Adrenal gland (tissue), 12 donors: ENCODE measurements around the gene TP53TG5. TPM values are rescaled to one million over a fixed set of nuclear protein-coding genes. Genes with fewer than 3 reads are reported as not detected.
A peak's percentile ranks its signal among the peaks of the same experiment; 100 is the strongest.

Experiments used
- DNase-seq, 7 donors: peaks; one replicate each; pipeline ENCODE4 v3.0.0-alpha.2; 2019 to 2020
- H3K27ac ChIP-seq, 5 donors: fragments of 200-600 bp; sonication (generic) in 4 of 5; 1 replicate in 3 of 5; 2 replicates in 2 of 5; pipeline versions ENCODE4 v1.5.1 to v1.8.0; 2016 to 2020; ENCODE audit warnings: mild to moderate bottlenecking in 1 of 5
- H3K27me3 ChIP-seq: fragments of 200-600 bp; 2 replicates; pipeline ENCODE4 v1.8.0; 2021
- H3K36me3 ChIP-seq, 2 donors: fragments of 200-600 bp; replicated peaks in 1 of 2; 1 replicate in 1 of 2; 2 replicates in 1 of 2; pipeline versions ENCODE4 v1.5.1 to v1.8.0; 2018 to 2022
- H3K4me1 ChIP-seq, 2 donors: fragments of 200-600 bp; replicated peaks in 1 of 2; 1 replicate in 1 of 2; 2 replicates in 1 of 2; pipeline versions ENCODE4 v1.5.1 to v1.8.0; 2018 to 2021
- H3K4me3 ChIP-seq, 4 donors: fragments of 200-600 bp; sonication (generic) in 3 of 4; one replicate each; pipeline ENCODE4 v1.5.1; 2016 to 2018
- H3K9me3 ChIP-seq, 3 donors: fragments of 200-600 bp; sonication (generic) in 1 of 3; replicated peaks in 1 of 3; 1 replicate in 2 of 3; 2 replicates in 1 of 3; pipeline versions ENCODE4 v1.5.1 to v1.8.0; 2016 to 2021
- POLR2A ChIP-seq, 2 donors: fragments of 450-650 bp; IDR thresholded peaks; one replicate each; pipeline ENCODE4 v1.6.1; 2017; ENCODE audit warnings: antibody characterized with exemption in 2 of 2, mild to moderate bottlenecking in 2 of 2, moderate library complexity in 1 of 2
- WGBS, 4 donors: extraction: QIAGEN DNeasy Blood & Tissue Kit in 2 of 4; methylation state at CpG; one replicate each; pipeline versions ENCODE4 v1.1.5 to v1.1.7; 2013 to 2017; 5-methylcytosine and 5-hydroxymethylcytosine counted together
- intact Hi-C, 2 donors: fragments of 100-400 bp; cut with DNase I; formaldehyde crosslinking; loops; one replicate each; pipeline versions ENCODE4 v1.14.1 to v1.15.0; 2022 to 2023
- polyA plus RNA-seq, 3 donors: library from polyadenylated mRNA; stranded (reverse); fragments of 200-250 nt in 2 of 3; fragments of 350-450 nt in 1 of 3; fragmentation: Illumina TruSeq in 1 of 3; extraction: RNeasy Lipid Tissue Mini Kit (QIAGEN cat#74804) in 1 of 3; gene quantifications; one replicate each; pipeline ENCODE4 v1.2.3, GENCODE V29; 2013 to 2014
- total RNA-seq, 9 donors: library from RNA; depleted of rRNA in 4 of 9; stranded (reverse); fragments of >200 nt in 4 of 9; fragments of 120-200 nt in 1 of 9; fragmentation: NEBNext Ultra II Directional in 1 of 9; extraction: Animal tissue kit (Norgen Biotek cat#: 25700) in 1 of 9; gene quantifications; one replicate each; pipeline versions ENCODE4 v1.1.0 to v1.2.4, GENCODE V29; 2013 to 2023
- TF ChIP-seq, protein P1 (sequence below), 6 experiments: fragments of 450-650 bp in 4 of 6; fragments of 200-600 bp in 2 of 6; sonication (generic) in 1 of 6; IDR thresholded peaks; 1 replicate in 5 of 6; 2 replicates in 1 of 6; pipeline versions ENCODE4 v1.5.1 to v1.8.0; 2016 to 2021; ENCODE audit warnings: antibody characterized with exemption in 6 of 6, mild to moderate bottlenecking in 2 of 6, moderate library complexity in 1 of 6
- donor health status: healthy with polysubstance abuse.
- donor health status: Bipolar disorder and iron deficiency.
- donor health status: DM: yes; HTN: yes; CAD: no.
- donor health status: DM: no; HTN: no; CAD: no.
- donor health status: DM: no; HTN: no; CAD: no.
- donor health status: DM: yes; HTN: yes; CAD: no.

TP53TG5 gene
- total and polyA plus RNA-seq, 12 donors: 0.24 to 0.78 (median 0.49) TPM; not detected in 8

DNA sequence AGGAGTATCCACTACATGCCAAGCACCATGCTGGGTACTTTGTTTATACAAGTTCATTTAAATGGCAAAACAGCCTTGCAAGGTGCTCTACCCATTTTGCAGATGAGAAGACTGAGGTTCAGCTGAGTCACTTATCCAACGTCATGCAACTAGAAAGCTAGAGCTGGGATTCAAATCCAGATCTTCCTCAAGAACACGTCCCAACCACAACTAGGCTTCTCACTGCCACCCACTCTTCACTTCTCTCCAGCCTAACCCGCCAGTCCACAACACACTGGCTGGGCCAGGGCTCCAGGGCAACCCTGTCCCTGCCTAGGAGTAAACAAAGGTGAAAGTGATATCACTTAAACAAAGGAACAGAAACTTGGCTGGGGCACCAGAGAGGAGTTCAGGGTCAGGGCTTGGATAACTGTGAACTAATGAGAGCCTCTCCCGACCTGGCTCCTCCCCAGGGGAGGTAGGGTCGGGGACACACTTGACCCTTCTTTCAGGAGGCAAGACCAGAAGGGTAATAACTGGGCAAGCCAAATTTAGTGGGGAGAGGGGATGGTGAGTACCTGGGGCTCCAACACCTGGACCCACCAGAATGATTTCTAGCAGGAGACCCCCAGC, 37.8 kb downstream of the TP53TG5 start:
- peak in 6 of 7 donors; percentile 56 to 80 (median 67) for DNase-seq
- Histone ChIP-seq H3K27ac (peak overlapping the region; percentile 87 to 98 (median 94)), H3K4me3 (no peak overlapping the region), H3K36me3 (peaks cover 0 to 4% of the 10 kb centered on the region in 2 donors), H3K27me3 (no peaks in the 10 kb centered on the region), H3K4me1 (peaks cover 94 to 97% of the 10 kb centered on the region in 2 donors), H3K9me3 (no peaks in the 10 kb centered on the region)
- intact Hi-C loops: no loop called here
- 28 to 45% (median 42%) methylated on average over 5 of the region's 5 CpGs for WGBS, 4 donors
- TF ChIP-seq POLR2A (IDR thresholded peaks at IDR 0.05): no peak
- TF ChIP-seq, protein P1, sequence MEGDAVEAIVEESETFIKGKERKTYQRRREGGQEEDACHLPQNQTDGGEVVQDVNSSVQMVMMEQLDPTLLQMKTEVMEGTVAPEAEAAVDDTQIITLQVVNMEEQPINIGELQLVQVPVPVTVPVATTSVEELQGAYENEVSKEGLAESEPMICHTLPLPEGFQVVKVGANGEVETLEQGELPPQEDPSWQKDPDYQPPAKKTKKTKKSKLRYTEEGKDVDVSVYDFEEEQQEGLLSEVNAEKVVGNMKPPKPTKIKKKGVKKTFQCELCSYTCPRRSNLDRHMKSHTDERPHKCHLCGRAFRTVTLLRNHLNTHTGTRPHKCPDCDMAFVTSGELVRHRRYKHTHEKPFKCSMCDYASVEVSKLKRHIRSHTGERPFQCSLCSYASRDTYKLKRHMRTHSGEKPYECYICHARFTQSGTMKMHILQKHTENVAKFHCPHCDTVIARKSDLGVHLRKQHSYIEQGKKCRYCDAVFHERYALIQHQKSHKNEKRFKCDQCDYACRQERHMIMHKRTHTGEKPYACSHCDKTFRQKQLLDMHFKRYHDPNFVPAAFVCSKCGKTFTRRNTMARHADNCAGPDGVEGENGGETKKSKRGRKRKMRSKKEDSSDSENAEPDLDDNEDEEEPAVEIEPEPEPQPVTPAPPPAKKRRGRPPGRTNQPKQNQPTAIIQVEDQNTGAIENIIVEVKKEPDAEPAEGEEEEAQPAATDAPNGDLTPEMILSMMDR (IDR thresholded peaks at IDR 0.05): no peak

- Histone ChIP-seq H3K9me3 (no peaks in the 10 kb centered on the region), H3K4me1 (peaks cover 89 to 92% of the 10 kb centered on the region in 2 donors), H3K27ac (peak overlapping the region; percentile 87 to 98 (median 94)), H3K4me3 (no peak overlapping the region), H3K27me3 (no peaks in the 10 kb centered on the region), H3K36me3 (peaks cover 0 to 9% of the 10 kb centered on the region in 2 donors)
- intact Hi-C loops: no loop called here
- no peak for DNase-seq
- WGBS, 4 donors: 64 to 77% (median 74%) methylated on average over 2 of the region's 2 CpGs
- TF ChIP-seq POLR2A (IDR thresholded peaks at IDR 0.05): no peak
- TF ChIP-seq, protein P1 (IDR thresholded peaks at IDR 0.05): no peak
Measured at GRCh38 chr20:45339799-45340198, 38.3 kb downstream of the TP53TG5 start.

GRCh38 chr20:45339084-45339483, 39.0 kb downstream of the TP53TG5 start:
- peaks cover 0 to 11% of the 10 kb centered on the region in 2 donors for H3K36me3 ChIP-seq
- peak overlapping the region; percentile 87 to 98 (median 94) for H3K27ac ChIP-seq
- intact Hi-C loops: no loop called here
- no peak for DNase-seq
- WGBS, 4 donors: 76 to 88% (median 78%) methylated on average over 6 of the region's 6 CpGs
- no peaks in the 10 kb centered on the region for H3K9me3 ChIP-seq
- no peak for TF ChIP-seq POLR2A (IDR thresholded peaks at IDR 0.05)
- TF ChIP-seq, protein P1 (IDR thresholded peaks at IDR 0.05): no peak
- no peak overlapping the region for H3K4me3 ChIP-seq
- peaks cover 83 to 85% of the 10 kb centered on the region in 2 donors for H3K4me1 ChIP-seq
- H3K27me3 ChIP-seq: no peaks in the 10 kb centered on the region

DNA sequence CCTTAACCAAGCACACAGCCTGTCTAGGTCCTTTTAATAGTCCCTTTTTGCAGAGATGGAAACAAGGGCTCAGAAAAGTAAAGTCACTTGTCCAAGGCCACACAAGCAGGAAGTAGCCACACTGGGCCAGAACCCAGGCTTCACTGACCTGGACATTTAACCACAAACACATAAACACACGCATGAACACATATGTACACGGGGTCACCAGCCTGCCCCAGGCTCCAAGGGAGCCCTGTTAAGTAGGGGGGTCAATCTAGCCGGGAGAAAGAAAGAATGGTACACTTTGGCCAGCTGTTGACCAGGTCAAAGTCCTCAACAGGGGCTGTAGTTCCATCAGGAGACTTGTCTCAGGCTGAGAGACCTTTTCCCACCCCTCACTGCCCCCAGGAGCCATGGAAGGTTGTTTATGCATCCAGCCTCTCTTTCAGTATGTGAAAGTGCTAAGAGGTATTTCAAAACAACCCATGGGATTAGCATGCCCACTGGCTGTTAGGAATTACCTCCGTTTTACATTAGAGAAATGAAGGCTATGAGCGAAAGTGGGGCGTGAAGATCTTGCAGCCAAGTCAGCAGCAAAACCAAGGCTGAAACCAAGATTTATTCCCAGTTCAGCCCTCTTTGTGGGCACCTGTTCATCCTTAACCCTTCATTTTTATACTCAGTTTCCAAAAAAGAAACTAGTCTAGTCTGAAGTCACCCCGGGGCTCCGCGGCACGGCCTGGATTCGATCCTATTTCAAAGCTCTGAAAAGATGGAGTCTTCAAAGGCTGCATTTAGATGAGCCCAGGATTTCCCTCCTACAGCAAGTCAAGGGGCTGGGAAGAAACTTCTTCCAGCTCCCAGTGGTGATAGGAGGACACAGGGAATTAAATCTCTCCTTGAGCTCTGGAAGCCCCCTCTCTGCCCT, 39.7 kb downstream of the TP53TG5 start:
- H3K4me1 ChIP-seq: peaks cover 76 to 78% of the 10 kb centered on the region in 2 donors
- H3K9me3 ChIP-seq: no peaks in the 10 kb centered on the region
- H3K36me3 ChIP-seq: peaks cover 0 to 11% of the 10 kb centered on the region in 2 donors
- peak overlapping the region; percentile 86 to 98 (median 94) for H3K27ac ChIP-seq
- 74 to 92% (median 80%) methylated on average over 8 to 11 of the region's 11 CpGs for WGBS, 4 donors
- no peak for DNase-seq
- no peaks in the 10 kb centered on the region for H3K27me3 ChIP-seq
- TF ChIP-seq POLR2A (IDR thresholded peaks at IDR 0.05): no peak
- TF ChIP-seq, protein P1 (IDR thresholded peaks at IDR 0.05): no peak
- intact Hi-C loops: no loop called here
- no peak overlapping the region for H3K4me3 ChIP-seq
